Myocyte (in vitro differentiated cells): ENCODE results near the gene PTGES3L. TPM values are rescaled to one million over a fixed set of nuclear protein-coding genes. Genes with fewer than 3 reads are reported as not detected.
"Not testable (repeated sequence)": the region's sequence is repeated elsewhere in the genome, so short reads cannot be mapped to it uniquely, and the experiment has no call there.

ENCODE experiments used
- DNase-seq: peaks from one replicate; pipeline ENCODE4 v3.0.0-alpha.2; 2012; ENCODE audit warnings: low read depth
- total RNA-seq: library from RNA; depleted of rRNA; stranded (reverse); fragments of >200 nt; gene quantifications from 2 replicates; pipeline ENCODE4 v1.2.3, GENCODE V29; 2014

The PTGES3L gene
- total RNA-seq, 1 donor from 2014 or later, result 28.8 TPM

DNA sequence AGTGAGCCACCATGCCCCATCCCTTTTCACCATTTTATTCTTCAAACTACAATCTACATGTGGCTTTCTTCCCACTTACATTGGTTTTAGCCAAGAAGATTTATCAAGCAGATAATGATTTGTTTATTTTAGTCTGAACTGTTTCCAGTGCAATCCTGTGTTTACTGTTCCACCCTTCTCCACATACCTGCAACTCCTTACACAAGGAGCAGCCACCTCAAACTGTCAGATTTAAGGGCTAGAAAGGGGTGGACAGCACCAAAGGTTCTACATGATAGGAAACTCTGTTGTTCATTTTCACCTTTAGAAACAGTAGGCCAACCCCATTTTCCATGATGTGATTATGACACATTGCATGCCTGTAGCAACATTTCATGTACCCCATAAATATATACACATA lies 2.4 kb upstream of the PTGES3L start:
- DNase-seq, result no peak

- peak; percentile 32 for DNase-seq
Measured at GRCh38 chr17:42980766-42981397, 1.0 kb upstream of the PTGES3L start.

DNA sequence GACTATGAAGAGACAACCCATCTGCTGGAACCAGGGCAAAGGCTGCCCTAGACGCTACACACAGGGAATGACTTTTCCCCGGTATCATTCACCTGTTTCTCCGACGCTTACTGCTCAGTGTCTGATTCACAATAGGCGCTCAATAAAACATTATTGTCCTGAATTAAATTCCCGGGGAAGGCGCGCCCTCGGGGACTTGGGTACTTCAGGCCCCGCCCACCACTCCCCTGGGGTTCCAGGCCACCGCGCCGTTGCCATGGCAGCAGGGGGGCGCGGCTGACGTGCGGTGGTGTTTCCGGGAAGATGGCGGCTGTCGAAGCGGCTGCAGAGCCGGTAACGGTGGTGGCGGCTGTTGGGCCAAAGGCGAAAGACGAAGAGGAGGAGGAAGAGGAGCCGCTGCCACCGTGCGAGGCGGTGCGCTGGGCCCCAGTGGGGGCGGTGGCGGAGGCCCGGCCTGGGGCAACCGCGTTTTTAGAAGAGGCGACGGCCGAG lies 440 bp upstream of the PTGES3L start, which contains the start of gene RUNDC1:
Gene RUNDC1, plus strand, starts transcription at position 292 of the 492 bp plus-strand sequence. Its CDS starts 12 bp downstream, at position 304.
- DNase-seq, result peak; percentile 94

- DNase-seq, result not testable (repeated sequence)
Measured at GRCh38 chr17:42975701-42976100, 4.2 kb downstream of the PTGES3L start.

- DNase-seq, result no peak
Measured at GRCh38 chr17:42975265-42975664, 4.6 kb downstream of the PTGES3L start.

GRCh38 chr17:42973323-42973722 lies 6.6 kb downstream of the PTGES3L start:
- not testable (repeated sequence) for DNase-seq

DNA sequence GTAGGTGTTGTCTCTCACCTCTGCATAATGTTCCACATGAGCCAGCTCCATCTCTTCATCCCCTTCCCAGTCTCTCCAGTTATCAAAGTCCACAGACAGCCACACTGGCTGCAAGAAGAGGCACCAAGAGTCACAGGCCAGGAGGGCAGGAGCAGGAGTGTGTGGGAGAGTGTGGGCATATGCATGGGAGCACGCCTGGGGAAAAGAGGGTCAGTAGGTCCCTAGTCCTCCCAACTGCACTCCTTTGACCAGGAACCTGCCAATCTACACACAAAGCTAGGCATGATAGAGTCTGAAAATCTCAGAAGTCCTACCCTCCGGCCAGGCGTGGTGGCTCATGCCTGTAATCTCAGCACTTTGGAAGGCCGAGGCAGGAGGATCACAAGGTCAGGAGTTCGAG lies 8.3 kb downstream of the PTGES3L start:
- no peak for DNase-seq

GRCh38 chr17:42969001-42969581 lies 10.8 kb downstream of the PTGES3L start:
- no peak for DNase-seq

GRCh38 chr17:42967925-42968324 lies 12.0 kb downstream of the PTGES3L start:
- DNase-seq, result no peak

GRCh38 chr17:42964161-42964932 lies 15.5 kb downstream of the PTGES3L start, which contains the start of gene AARSD1:
Gene AARSD1 (minus strand): TSS chr17:42964454. CDS start chr17:42964440, 14 bp downstream.
- DNase-seq, result peak; percentile 93

GRCh38 chr17:42953669-42954068 lies 26.2 kb downstream of the PTGES3L start:
- no peak for DNase-seq

DNA sequence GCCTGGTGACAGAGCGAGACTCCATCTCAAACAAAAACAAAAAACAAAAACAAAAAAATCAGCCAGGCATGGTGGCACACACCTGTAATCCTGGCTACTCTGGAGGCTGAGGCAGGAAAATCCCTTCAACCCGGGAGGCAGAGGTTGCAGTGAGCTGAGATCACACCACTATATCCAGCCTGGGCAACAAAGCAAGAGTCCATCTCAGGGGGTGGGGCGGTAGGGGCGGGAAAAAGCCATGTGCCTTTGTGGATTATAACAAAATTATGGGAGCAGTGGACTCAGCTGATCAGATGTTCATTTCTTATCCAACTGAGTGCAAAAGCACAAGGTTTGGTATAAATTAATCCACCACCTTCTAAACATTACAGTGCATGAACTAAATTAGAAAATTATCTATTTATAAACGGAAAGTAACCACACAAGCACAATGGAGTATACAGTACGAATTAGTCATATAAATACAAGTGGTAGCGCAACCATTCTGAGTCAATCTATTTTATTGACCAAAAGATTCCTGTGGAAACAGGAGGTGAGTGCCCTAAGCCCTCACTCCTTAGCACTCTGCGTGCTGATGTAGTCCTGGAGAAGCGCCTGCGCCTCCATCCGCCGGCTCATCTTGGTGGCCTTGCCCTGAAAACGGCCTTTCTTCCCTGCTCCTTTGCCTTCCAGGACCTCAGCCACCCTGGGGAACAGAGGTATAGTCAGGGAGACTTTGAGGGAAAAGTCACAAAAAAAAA lies 29.7 kb downstream of the PTGES3L start:
- peak; percentile 10 for DNase-seq

GRCh38 chr17:42946812-42947211 lies 33.1 kb downstream of the PTGES3L start:
- DNase-seq, result no peak

DNA sequence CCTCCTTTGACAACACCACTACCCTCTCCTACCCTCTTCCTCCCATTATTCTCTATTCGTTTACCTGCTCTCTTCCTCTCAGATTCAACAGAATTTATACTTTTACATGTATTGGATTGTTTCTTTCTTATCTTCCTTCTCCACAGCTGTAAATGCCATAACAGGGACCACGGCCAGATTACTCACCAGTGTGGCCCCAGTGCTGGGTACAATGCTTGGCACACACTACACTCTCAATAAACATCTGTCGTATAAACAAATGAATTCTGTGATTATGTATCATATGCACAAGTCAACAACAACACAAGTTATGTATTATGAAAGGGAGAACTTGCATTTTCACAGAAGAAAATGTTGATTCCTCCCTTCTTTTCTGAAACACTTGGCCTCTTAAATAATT lies 35.7 kb downstream of the PTGES3L start:
- DNase-seq, result no peak

DNA sequence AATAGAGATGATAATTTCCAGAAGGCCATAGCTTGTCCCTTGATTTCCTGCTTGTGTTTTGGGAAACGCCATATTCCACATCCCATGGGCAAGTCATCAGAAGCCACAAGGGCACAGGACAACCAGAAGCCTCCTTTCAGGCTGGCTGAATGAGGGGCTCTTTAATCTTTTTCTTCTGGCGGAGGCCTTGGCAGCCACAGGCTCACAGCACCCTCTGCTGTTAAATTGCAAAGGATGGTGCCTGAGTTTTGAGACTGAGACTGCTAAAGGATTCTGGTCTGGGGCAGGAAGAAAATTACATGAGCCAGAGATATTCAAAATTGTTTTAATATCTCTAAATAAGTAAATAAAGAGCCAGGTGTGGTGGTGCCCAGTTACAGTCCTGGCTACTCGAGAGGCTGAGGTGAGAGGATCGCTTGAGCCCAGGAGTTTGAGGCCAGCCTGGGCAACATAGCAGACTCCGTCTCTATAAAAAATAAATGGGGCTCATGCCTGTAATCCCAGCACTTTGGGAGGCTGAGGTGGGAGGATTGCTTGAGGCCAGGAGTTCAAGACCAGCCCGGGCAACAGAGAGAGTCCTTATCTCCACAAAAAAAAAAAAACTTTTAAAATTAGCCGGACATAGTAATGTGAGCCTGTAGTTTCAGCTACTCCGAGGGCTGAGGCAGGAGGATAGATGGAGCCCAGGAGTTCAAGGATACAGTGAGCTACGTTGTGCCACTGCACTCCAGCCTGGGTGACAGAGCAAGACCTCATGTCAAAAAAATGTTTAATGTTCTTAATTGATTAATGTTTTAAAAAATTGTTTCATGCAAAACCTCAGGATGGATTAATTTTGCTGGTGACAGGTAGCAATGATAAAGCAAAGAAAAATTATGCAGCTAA lies 41.9 kb downstream of the PTGES3L start:
- DNase-seq, result peak; percentile 63

GRCh38 chr17:42929497-42929844 lies 50.4 kb downstream of the PTGES3L start:
- no peak for DNase-seq

DNA sequence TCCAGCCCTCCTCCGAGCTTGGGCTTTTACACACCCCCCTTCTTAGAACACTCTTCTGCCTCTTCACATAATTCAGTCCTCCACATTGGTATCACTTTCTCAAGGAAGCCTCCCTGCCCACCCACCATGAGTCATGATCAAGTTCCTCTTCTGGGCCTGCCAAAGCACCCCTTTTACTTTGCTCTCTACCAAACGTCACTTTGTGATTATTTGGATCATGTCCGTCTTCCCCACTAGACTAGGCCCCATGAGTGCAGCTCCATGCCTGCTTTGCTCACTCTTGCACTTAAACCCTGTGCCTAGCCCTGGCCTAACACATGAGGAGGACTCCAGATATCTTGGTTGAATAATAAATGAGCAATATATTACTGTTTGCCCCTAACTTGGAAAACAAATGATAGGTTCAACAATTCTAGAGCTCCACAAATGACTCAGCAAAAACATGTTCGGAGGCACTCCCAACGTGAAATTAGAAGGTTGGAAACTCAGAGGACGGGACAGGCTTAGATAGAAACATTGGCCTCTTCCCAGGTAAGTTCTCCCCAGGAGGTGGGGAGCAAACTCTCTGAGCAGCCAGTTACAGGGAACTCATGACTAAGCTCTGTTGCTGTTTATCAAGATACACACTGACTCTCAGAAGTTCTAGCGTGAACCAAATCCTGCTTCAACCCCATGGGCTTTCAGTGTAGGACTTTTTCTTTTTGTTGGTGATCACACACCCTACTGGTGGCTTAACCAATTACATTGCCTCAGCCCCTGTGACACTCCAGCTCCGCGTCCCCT lies 51.0 kb downstream of the PTGES3L start:
- peak; percentile 58 for DNase-seq

DNA sequence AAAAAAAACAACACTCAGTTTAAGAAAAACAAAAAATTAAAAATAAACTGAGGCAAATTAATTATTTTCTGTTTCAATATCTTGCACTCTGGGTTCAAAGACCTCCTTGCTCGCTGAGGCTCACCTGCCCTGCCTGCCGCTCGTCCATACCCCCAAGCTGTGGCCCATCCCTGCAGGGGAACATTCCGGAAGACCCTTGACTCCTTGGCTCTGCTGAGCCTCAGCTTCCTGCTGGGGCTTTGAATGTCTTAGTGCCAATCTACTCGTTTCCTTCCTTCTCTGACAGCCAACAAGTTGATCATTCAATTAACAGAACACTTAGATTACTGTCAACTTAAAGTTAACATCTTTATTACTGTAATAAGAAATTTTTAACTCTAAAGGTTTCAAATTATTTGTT lies 55.0 kb downstream of the PTGES3L start:
- no peak for DNase-seq

- not testable (repeated sequence) for DNase-seq
Measured at GRCh38 chr17:42923472-42923871, 56.4 kb downstream of the PTGES3L start.

GRCh38 chr17:42922294-42922693 lies 57.6 kb downstream of the PTGES3L start:
- DNase-seq, result no peak
